ENCODE measurements around the gene DPM2. TPM values are rescaled to one million over a fixed set of nuclear protein-coding genes. Genes with fewer than 3 reads are reported as not detected.
A peak's percentile ranks its signal among the peaks of the same experiment; 100 is the strongest.

Gene DPM2
- total RNA-seq, 2 donors from 2014 or later: 29.4 to 54.5 TPM

DNA sequence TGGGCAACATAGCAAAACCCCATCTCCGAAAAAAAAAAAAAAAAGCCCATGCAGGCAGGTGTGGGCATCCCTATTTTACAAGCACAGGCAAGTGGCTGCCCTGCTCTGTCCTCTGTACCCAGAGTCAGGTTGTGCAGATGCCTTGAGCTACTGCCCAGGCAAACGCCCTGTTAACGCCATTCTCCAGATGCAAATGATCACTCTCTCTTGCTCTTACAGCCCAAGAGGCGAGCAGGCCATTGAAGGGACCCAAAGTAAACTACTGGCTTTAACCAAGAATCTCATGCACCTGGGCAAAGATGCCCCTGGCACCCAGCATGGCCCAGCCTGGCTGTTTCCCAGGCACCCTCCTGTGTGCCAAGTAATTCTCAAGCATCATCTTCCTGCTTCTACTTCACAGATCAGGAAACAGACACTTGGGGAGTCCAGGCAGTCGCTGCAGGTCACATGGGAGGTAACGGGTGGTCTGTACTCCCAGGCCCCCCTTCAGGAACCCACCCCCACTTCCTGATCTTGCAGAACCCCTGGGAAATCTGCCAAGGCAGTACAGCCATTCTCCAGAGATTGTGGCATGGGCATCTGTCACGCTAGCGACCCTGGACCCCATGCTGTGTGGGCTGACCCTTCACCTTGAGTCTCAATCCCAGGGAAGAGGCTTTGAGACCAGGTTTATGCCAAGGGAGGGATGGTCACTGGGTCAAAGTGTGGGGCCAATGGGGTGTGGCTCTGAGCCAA is 28.9 kb upstream of the DPM2 start:
- Mint-ChIP-seq H3K4me3 (peak overlapping the region; percentile 96), H3K27ac (peak overlapping the region; percentile 90), H3K4me1 (peaks cover 58% of the 10 kb centered on the region), H3K36me3 (ENCODE audit: low read depth) (peaks cover 12% of the 10 kb centered on the region), H3K9me3 (no peaks in the 10 kb centered on the region), H3K27me3 (no peaks in the 10 kb centered on the region)
- no peak for ATAC-seq (replicated peaks)

DNA sequence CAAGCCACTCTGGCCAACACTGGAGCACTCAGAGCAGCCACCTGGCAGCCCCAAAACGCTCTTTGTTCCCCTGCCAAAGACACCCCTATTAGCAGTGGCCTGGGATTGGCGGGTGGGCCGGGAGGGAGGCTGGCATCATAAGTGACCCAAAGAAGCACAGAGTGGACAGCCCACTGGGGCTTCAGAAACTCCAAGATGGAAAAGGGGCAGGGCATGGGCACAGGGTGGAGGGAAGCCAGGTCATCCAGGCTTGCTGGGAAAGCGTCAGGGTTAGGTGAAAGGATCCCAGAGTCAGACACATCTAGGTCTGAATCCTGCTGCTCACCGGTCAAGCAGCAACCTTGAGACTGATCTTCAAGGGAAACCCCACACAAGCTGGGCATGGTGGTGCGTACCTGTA is 28.3 kb upstream of the DPM2 start:
- no peaks in the 10 kb centered on the region for H3K9me3 Mint-ChIP-seq
- H3K27ac Mint-ChIP-seq: peak overlapping the region; percentile 88
- no peak for ATAC-seq (replicated peaks)
- H3K4me1 Mint-ChIP-seq: peaks cover 58% of the 10 kb centered on the region
- H3K36me3 Mint-ChIP-seq (ENCODE audit: low read depth): peaks cover 12% of the 10 kb centered on the region
- H3K4me3 Mint-ChIP-seq: peak overlapping the region; percentile 96
- H3K27me3 Mint-ChIP-seq: no peaks in the 10 kb centered on the region

DNA sequence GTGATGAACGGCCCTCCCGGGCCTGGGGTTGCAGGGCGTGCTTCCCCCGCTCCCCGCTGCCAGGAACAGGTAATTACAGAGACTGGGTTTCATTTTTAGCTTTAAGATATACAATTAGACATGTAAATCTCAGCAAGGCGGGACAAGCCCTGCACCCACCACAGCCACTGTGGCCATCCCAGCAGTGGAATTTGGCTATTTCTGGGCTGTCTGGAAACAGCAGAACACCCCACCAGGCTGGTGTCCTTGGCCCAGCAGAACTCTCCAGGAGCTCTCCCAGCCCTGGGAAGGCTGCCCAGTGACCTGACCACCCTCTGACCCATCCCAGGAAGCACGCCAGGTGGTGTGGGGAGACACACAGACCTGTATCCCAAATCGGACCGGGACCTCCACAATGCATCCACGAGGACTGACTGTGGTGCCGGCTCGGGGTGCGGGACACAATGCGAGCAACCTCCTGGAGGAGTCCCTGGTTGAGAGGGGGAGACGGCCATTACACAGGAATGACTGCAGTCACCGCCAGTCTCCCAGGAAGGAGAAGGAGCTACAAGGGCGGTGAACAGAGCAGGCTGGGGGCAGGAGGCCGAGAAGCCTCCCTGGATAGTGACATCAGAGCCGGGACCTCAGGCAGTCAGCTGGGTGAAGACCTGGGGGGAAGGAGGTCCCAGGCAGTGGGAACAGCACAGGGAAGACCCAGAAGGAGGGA is 25.9 kb upstream of the DPM2 start:
- no peak for ATAC-seq (replicated peaks)
- no peaks in the 10 kb centered on the region for H3K9me3 Mint-ChIP-seq
- H3K36me3 Mint-ChIP-seq (ENCODE audit: low read depth): peaks cover 5% of the 10 kb centered on the region
- H3K27me3 Mint-ChIP-seq: no peaks in the 10 kb centered on the region
- peaks cover 54% of the 10 kb centered on the region for H3K4me1 Mint-ChIP-seq
- peak overlapping the region; percentile 86 for H3K27ac Mint-ChIP-seq
- H3K4me3 Mint-ChIP-seq: peak overlapping the region; percentile 96

DNA sequence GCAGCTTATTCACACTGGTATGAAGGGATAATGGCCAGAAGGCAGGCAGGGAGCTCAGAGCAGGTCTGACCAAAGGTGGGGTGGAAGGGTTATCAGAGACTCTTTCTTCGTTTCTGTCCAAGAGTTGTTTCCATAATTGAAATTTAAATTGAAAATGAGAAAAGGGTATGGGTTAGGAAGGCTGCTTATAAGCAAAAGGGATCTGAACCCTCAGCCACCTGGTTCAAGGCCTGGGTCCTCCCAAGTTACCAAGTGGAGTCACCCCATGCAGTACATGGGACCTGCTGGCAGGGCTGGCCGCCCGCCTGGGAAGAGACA is 25.3 kb upstream of the DPM2 start:
- Mint-ChIP-seq H3K9me3 (no peaks in the 10 kb centered on the region), H3K36me3 (ENCODE audit: low read depth) (peaks cover 5% of the 10 kb centered on the region), H3K27ac (peak overlapping the region; percentile 86), H3K27me3 (no peaks in the 10 kb centered on the region), H3K4me1 (peaks cover 50% of the 10 kb centered on the region), H3K4me3 (peak overlapping the region; percentile 96)
- ATAC-seq (replicated peaks): no peak

DNA sequence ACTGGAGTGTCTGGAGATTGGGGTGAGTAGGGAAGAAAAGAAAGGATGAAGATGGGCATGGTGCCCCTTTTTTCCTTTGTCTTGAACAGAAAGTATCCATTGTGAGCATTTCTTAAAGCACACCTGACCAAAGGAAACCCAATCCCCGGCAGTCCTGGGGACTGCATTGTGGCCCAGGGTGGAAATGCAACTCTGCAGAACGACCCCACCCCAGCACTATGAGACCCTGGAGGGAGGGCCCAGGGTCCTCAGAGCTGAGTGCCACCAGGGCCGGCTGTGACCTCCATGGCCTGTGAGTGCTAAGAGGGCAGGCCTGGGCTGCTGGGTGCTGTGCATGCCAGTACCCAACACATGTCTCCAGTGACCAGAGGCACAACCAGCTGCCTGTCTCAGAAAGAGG is 24.6 kb upstream of the DPM2 start:
- ATAC-seq (replicated peaks): no peak
- peak overlapping the region; percentile 96 for H3K4me3 Mint-ChIP-seq
- peaks cover 5% of the 10 kb centered on the region for H3K36me3 Mint-ChIP-seq (ENCODE audit: low read depth)
- H3K9me3 Mint-ChIP-seq: no peaks in the 10 kb centered on the region
- peak overlapping the region; percentile 86 for H3K27ac Mint-ChIP-seq
- H3K4me1 Mint-ChIP-seq: peaks cover 43% of the 10 kb centered on the region
- H3K27me3 Mint-ChIP-seq: no peaks in the 10 kb centered on the region

DNA sequence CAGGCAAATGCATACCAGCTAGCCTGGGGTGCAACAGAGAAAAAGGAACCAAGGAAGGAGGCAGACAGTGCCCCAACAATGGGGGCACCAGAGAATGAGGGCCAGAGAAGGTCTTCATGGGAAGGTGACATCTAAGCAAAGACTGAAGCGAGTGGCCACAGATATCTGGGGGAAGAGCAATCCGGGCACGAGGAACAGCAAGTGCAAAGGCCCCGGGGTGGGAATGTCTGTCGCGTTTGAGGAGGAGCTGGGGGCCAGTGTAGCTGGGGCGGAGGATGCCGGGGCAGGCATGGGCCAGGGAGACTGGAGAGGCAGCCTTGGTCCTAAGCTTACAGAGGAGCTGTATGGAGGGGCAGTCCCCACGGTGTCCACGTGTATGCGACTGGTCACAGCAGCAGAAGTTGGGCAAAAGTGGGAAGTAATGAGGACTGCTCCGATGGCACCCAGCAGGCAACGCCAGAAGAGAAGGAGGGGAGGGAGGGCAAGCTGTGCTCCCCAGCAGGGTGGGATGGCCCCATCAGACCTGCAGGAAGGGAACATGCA is 24.0 kb upstream of the DPM2 start:
- peak overlapping the region; percentile 96 for H3K4me3 Mint-ChIP-seq
- H3K9me3 Mint-ChIP-seq: no peaks in the 10 kb centered on the region
- peak overlapping the region; percentile 86 for H3K27ac Mint-ChIP-seq
- peaks cover 5% of the 10 kb centered on the region for H3K36me3 Mint-ChIP-seq (ENCODE audit: low read depth)
- H3K27me3 Mint-ChIP-seq: no peaks in the 10 kb centered on the region
- no peak for ATAC-seq (replicated peaks)
- H3K4me1 Mint-ChIP-seq: peaks cover 37% of the 10 kb centered on the region

DNA sequence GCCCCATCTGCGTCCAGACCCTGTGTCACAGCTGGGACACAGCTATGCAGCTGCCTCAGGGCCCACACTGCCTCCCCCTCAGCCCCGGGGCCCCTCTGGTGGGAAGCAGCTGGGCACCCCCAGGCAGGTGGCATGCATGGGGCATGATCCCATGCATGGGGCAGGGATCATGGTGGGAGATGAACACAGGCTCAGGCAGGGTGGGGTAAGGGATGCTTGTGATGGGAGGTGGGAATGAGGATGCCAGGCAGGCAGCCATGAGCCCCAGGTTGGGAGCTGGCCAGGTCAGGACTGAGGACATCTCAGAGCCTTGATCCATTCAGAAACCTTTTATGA is 23.5 kb upstream of the DPM2 start:
- Mint-ChIP-seq H3K36me3 (ENCODE audit: low read depth) (peaks cover 5% of the 10 kb centered on the region), H3K27ac (peak overlapping the region; percentile 86), H3K27me3 (no peaks in the 10 kb centered on the region), H3K4me1 (peaks cover 39% of the 10 kb centered on the region), H3K9me3 (no peaks in the 10 kb centered on the region), H3K4me3 (peak overlapping the region; percentile 96)
- no peak for ATAC-seq (replicated peaks)

DNA sequence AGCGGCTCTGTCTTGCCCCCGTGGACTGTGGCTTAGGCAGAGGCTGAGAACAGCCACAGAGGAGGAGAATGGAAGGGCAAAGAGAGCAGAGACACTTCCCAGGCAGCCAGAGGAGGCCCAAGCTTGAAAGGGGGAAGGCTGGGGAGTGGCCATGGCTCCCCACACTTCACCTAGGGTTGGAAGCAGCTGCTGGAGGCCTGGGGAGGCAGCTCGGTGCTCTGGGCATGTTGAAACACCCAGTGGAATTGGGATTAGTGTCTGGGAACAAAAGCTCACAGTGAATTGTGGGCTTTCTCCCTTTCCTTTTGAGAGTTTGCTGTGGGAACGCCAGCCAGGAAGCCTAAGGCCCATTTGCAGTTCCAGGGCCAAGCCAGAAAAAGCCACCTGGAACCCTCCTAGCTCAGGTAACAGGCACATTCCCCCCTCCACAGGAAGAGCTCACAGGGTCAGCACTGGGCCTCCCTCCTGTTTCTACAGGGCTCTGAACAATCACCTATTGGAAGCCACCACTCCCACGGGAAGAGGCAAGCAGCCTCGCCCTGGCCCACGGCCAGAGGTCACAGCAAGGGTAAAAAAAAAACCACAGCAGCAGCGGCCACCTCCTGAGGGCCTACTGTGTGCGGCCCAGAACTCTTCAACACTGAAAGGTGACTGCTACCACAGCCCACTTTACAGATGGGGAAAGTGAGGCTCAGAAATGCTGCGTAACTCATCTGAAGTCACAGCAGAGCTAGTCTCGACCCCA is 22.9 kb upstream of the DPM2 start:
- peaks cover 41% of the 10 kb centered on the region for H3K4me1 Mint-ChIP-seq
- no peaks in the 10 kb centered on the region for H3K9me3 Mint-ChIP-seq
- peaks cover 5% of the 10 kb centered on the region for H3K36me3 Mint-ChIP-seq (ENCODE audit: low read depth)
- H3K4me3 Mint-ChIP-seq: peak overlapping the region; percentile 96
- H3K27ac Mint-ChIP-seq: peak overlapping the region; percentile 86
- ATAC-seq (replicated peaks): no peak
- H3K27me3 Mint-ChIP-seq: no peaks in the 10 kb centered on the region

DNA sequence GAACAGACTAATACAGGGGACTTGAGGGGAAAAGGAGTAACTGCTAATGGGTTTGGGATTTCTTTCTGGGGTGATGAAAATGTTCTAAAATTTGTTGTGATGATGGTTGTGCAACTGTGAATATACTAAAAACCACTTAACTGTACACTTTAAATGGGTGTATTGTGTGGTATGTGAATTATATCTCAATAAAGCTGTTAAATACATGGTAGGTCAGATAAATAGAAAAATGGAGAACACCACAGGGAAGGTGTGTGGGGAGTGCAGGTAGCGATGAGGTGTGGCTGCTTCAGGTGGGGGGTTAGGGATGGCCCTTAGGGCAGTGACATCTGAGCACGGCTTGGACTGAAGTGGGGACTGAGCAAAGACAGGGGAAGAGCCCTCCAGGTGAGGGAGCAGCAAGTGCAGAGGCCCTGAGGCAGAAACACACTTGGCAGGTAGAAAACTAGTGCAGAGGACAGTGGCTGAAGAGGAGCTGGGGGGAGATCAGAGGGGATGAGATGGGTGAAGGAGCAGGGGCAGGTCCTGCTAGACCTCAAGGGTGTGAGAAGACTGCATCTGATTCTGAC is 22.3 kb upstream of the DPM2 start:
- peaks cover 5% of the 10 kb centered on the region for H3K36me3 Mint-ChIP-seq (ENCODE audit: low read depth)
- H3K27ac Mint-ChIP-seq: peak overlapping the region; percentile 86
- no peaks in the 10 kb centered on the region for H3K27me3 Mint-ChIP-seq
- H3K9me3 Mint-ChIP-seq: no peaks in the 10 kb centered on the region
- H3K4me1 Mint-ChIP-seq: peaks cover 40% of the 10 kb centered on the region
- H3K4me3 Mint-ChIP-seq: peak overlapping the region; percentile 96
- ATAC-seq (replicated peaks): no peak

DNA sequence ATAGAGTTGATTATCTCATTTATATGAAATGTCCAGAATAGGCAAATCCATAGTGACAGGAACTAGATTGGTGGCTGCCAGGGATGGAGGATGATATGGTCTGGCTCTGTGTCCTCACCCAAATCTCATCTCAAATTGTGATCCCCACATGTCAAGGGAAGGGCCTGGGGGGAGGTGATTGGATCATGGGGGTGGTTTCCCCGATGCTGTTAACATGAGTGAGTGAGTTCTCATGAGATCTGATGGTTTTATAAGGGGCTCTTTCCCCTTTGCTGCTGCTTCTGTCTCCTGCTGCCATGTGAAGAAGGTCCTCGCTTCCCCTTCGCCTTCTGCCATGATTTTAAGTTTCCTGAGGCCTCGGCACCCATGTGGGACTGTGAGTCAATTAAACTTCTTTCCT is 21.7 kb upstream of the DPM2 start:
- peaks cover 5% of the 10 kb centered on the region for H3K36me3 Mint-ChIP-seq (ENCODE audit: low read depth)
- H3K4me3 Mint-ChIP-seq: peak overlapping the region; percentile 96
- peaks cover 43% of the 10 kb centered on the region for H3K4me1 Mint-ChIP-seq
- no peaks in the 10 kb centered on the region for H3K27me3 Mint-ChIP-seq
- H3K9me3 Mint-ChIP-seq: no peaks in the 10 kb centered on the region
- H3K27ac Mint-ChIP-seq: peak overlapping the region; percentile 86
- ATAC-seq (replicated peaks): no peak

DNA sequence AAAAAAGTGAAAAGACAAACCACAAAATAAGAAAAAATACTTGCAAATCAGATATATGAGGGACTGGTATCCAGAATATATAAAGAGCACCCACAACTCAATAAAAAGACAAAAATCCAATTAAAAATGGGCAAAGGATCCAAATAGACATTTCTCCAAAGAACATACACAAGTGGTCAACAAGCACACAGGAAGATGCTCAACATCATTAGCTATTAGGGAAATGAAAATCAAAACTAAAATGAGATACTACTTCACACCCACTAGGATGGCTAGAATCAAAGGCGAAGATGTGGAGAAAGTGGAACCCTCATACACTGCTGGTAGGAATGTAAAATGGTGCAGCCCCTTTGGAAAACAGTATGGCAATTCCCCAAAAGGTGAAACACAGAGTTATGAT is 21.1 kb upstream of the DPM2 start:
- Mint-ChIP-seq H3K27me3 (no peaks in the 10 kb centered on the region), H3K36me3 (ENCODE audit: low read depth) (peaks cover 5% of the 10 kb centered on the region), H3K27ac (peak overlapping the region; percentile 86), H3K9me3 (no peaks in the 10 kb centered on the region), H3K4me3 (peak overlapping the region; percentile 96), H3K4me1 (peaks cover 48% of the 10 kb centered on the region)
- no peak for ATAC-seq (replicated peaks)

DNA sequence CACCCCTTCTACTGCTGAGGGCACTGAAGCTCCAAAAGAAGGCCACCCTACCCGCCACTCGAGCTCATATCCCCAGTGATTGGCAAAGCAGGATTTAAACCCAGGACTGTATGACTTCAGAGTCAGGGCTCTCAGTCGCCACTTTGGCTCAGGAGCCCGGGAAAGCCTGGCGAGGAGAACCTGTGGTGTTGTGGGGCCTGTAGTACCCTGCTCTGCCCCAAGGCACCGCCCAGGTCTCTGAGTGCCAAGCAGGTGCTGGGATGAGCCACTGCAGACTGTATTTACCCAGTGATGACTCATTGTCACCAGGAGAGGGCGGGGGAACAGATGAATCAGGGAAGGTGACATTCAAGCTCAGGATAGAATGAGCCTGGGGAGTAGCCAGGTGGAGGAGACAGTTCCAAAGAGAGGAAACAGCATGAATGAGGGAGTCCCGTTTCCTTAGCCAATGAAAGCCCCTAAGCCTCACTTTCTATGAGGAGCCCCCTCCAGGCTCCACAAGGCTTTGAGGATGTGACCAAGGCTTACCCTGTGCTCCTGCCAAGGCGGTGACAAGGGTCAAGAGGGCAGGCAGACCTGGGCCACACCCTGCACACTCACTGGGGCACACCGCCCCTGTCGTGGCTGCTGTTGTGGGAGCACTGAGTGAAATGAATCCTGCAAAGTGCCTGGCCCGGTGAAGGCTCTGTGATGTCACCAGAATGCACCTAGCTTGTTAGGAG is 17.8 kb upstream of the DPM2 start:
- peaks cover 37% of the 10 kb centered on the region for H3K4me1 Mint-ChIP-seq
- H3K27me3 Mint-ChIP-seq: no peaks in the 10 kb centered on the region
- H3K9me3 Mint-ChIP-seq: no peaks in the 10 kb centered on the region
- H3K27ac Mint-ChIP-seq: peak overlapping the region; percentile 74
- peak overlapping the region; percentile 62 for H3K4me3 Mint-ChIP-seq
- ATAC-seq (replicated peaks): peak; percentile 93
- H3K36me3 Mint-ChIP-seq (ENCODE audit: low read depth): peaks cover 8% of the 10 kb centered on the region

DNA sequence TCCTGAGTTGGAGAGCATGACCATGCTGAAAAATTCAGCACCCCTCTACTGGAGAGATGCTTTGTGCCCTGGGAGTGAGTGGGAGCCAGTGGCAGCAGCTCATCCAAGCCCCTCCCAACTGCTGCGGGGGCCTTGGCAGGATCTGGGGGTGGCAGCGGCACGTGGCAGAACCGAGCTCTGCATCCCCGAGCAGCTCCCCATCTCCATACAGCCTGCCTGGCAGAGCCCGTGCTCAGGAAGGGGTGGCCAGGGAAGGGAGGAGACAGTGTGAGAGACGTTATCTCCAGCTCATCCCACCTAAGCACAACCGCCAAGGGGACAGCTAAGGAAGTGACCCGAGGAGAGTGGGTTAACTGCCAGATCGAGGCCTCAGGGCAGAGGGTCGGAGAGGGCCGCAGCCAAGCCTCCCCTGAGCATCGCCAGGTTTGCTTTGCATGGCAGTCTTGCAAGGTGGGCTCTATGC is 17.2 kb upstream of the DPM2 start:
- H3K36me3 Mint-ChIP-seq (ENCODE audit: low read depth): peaks cover 8% of the 10 kb centered on the region
- no peaks in the 10 kb centered on the region for H3K9me3 Mint-ChIP-seq
- H3K4me3 Mint-ChIP-seq: peak overlapping the region; percentile 62
- H3K4me1 Mint-ChIP-seq: peaks cover 31% of the 10 kb centered on the region
- no peak for ATAC-seq (replicated peaks)
- no peaks in the 10 kb centered on the region for H3K27me3 Mint-ChIP-seq
- peak overlapping the region; percentile 74 for H3K27ac Mint-ChIP-seq

All from activated T-helper 17 cell treated with anti-CD3 and anti-CD28 coated beads, Interleukin-2, amount 50 U/mL, for 72 hours (primary cell).